ENCODE data around the gene ALS2CL. TPM values are rescaled to one million over a fixed set of nuclear protein-coding genes. Genes with fewer than 3 reads are reported as not detected.

Gene ALS2CL
- total RNA-seq, 1 experiment from 2014 or later = 16.4 TPM

- TF ChIP-seq, protein P1, sequence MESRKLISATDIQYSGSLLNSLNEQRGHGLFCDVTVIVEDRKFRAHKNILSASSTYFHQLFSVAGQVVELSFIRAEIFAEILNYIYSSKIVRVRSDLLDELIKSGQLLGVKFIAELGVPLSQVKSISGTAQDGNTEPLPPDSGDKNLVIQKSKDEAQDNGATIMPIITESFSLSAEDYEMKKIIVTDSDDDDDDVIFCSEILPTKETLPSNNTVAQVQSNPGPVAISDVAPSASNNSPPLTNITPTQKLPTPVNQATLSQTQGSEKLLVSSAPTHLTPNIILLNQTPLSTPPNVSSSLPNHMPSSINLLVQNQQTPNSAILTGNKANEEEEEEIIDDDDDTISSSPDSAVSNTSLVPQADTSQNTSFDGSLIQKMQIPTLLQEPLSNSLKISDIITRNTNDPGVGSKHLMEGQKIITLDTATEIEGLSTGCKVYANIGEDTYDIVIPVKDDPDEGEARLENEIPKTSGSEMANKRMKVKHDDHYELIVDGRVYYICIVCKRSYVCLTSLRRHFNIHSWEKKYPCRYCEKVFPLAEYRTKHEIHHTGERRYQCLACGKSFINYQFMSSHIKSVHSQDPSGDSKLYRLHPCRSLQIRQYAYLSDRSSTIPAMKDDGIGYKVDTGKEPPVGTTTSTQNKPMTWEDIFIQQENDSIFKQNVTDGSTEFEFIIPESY (IDR thresholded peaks at IDR 0.05; ENCODE audit: extremely low read depth, insufficient replicate concordance, low read length) = no peak
- TF ChIP-seq, protein P2, sequence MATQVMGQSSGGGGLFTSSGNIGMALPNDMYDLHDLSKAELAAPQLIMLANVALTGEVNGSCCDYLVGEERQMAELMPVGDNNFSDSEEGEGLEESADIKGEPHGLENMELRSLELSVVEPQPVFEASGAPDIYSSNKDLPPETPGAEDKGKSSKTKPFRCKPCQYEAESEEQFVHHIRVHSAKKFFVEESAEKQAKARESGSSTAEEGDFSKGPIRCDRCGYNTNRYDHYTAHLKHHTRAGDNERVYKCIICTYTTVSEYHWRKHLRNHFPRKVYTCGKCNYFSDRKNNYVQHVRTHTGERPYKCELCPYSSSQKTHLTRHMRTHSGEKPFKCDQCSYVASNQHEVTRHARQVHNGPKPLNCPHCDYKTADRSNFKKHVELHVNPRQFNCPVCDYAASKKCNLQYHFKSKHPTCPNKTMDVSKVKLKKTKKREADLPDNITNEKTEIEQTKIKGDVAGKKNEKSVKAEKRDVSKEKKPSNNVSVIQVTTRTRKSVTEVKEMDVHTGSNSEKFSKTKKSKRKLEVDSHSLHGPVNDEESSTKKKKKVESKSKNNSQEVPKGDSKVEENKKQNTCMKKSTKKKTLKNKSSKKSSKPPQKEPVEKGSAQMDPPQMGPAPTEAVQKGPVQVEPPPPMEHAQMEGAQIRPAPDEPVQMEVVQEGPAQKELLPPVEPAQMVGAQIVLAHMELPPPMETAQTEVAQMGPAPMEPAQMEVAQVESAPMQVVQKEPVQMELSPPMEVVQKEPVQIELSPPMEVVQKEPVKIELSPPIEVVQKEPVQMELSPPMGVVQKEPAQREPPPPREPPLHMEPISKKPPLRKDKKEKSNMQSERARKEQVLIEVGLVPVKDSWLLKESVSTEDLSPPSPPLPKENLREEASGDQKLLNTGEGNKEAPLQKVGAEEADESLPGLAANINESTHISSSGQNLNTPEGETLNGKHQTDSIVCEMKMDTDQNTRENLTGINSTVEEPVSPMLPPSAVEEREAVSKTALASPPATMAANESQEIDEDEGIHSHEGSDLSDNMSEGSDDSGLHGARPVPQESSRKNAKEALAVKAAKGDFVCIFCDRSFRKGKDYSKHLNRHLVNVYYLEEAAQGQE (IDR thresholded peaks at IDR 0.05; ENCODE audit: low read depth) = no peak
Measured at GRCh38 chr3:46701181-46701939, 7.9 kb upstream of the ALS2CL start, which contains the start of gene TMIE (continued).

DNA sequence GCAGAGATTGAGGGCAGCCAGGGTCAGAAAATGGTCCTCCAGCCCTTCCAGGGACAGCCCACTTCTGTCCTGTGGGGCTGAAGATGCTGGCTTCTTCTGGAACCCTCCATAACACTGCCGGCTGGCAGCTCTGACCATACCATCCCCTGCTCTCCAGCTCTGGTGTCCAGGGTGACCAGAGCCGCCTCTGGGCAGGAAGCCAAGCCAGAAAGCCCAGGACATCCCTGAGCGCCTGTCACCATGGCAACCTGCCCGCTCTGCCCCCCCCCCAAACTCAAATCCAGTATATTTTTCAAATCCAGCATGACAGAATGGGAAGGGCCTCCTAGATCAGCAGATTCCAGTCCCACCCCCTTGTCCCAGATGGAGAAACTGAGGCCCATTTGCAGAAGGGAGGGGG lies 7.3 kb upstream of the ALS2CL start:
- ChIA-PET CTCF (no interaction called here), RAD21 (ENCODE audit: low non-redundant PET in 1 of 2, low total read pairs in 2 of 2, uncharacterized antibody in 2 of 2, unreplicated experiment in 2 of 2) (no interaction called here), POLR2A (no interaction called here)
- Histone ChIP-seq H3K4me1 (ENCODE audit: control insufficient read depth in 1 of 2, insufficient read depth in 2 of 2, low read length in 2 of 2) (peaks cover 0 to 15% of the 10 kb centered on the region in 2 experiments; a peak in 2 of 4 replicates), H4K20me1 (ENCODE audit: insufficient read depth) (no peaks in the 10 kb centered on the region), H3K27me3 (ENCODE audit: insufficient read depth, low read length) (no peaks in the 10 kb centered on the region), H2AFZ (ENCODE audit: low read depth, low read length, poor library complexity, severe bottlenecking) (no peak overlapping the region), H3K79me2 (ENCODE audit: insufficient read depth, low read length) (no peaks in the 10 kb centered on the region), H3K4me2 (ENCODE audit: low read length) (no peak overlapping the region), H3K9me2 (ENCODE audit: insufficient read depth) (no peaks in the 10 kb centered on the region), H3K4me3 (replicated peaks in 1 of 2; ENCODE audit: low read depth in 1 of 2, low read length in 2 of 2) (no peak overlapping the region), H3K9me3 (ENCODE audit: control insufficient read depth in 1 of 2, insufficient read depth in 1 of 2, low read depth in 1 of 2, low read length in 2 of 2) (no peaks in the 10 kb centered on the region), H3K9ac (ENCODE audit: low read length) (no peak overlapping the region), H3K27ac (ENCODE audit: low read depth, low read length) (no peak overlapping the region), H3K36me3 (ENCODE audit: control insufficient read depth in 1 of 2, insufficient read depth in 2 of 2, low read length in 2 of 2) (no peaks in the 10 kb centered on the region)
- no peak for DNase-seq (ENCODE audit: low read depth, low spot score)
- no TSS peak for BruUV-seq (replicated peaks)
- intact Hi-C loops (cut with micrococcal nuclease) = loop anchor here (10.0 kb wide), 1 partner anchor 1084 kb away; the partner anchor contains the start of gene SMARCC1
- no peak for ATAC-seq
- TF ChIP-seq RAD21 (IDR thresholded peaks at IDR 0.05; ENCODE audit: low read depth) (no peak), ELF1 (IDR thresholded peaks at IDR 0.05; ENCODE audit: borderline replicate concordance, low read depth) (no peak), TCF7L2 (IDR thresholded peaks at IDR 0.05; ENCODE audit: borderline replicate concordance, extremely low read depth, insufficient read depth, insufficient read length) (no peak), SP1 (IDR thresholded peaks at IDR 0.05; ENCODE audit: low read depth) (no peak), CEBPB (IDR thresholded peaks at IDR 0.05; ENCODE audit: low read depth) (no peak), SIN3A (IDR thresholded peaks at IDR 0.05; ENCODE audit: low read depth) (no peak), POLR2AphosphoS5 (IDR thresholded peaks at IDR 0.05; ENCODE audit: low read depth, low read length) (no peak)
- TF ChIP-seq, protein P2 (IDR thresholded peaks at IDR 0.05; ENCODE audit: low read depth) = no peak

Data from HCT116 (cell line).